Sciatic nerve (tissue), 2 donors: ENCODE results near the gene MAN1A1. TPM values are rescaled to one million over a fixed set of nuclear protein-coding genes. Genes with fewer than 3 reads are reported as not detected.

Experiments
- ATAC-seq: fragments of 200-7000 bp; cut with Tn5 transposase; one replicate; pipeline ENCODE4 v1.9.1; 2020; ENCODE audit warnings: mild to moderate bottlenecking, moderate library complexity
- DNase-seq: peaks from one replicate; pipeline ENCODE4 v3.0.0-alpha.2; 2020; ENCODE audit warnings: low spot score
- intact Hi-C: fragments of 100-400 bp; cut with DNase I; formaldehyde crosslinking; loops from one replicate; pipeline ENCODE4 v1.14.2; 2022
- total RNA-seq: library from RNA; stranded (reverse); fragmentation: NEBNext Ultra II Directional; extraction: Animal tissue kit (Norgen Biotek cat#: 25700); gene quantifications from one replicate; pipeline ENCODE4 v1.2.1, GENCODE V29; 2021
- donor health status: DM: no; HTN: no; CAD: no.
- donor health status: DM: no; HTN: no; CAD: no.

The MAN1A1 gene
- total RNA-seq, 1 donor from 2014 or later: 65.1 TPM

- DNase-seq: no peak
- ATAC-seq: no peak
- intact Hi-C loops: no loop called here
Observed at GRCh38 chr6:119329794-119330180, 19.8 kb downstream of the MAN1A1 start.

GRCh38 chr6:119328892-119329793 lies 20.4 kb downstream of the MAN1A1 start:
- ATAC-seq (no peak), DNase-seq (no peak)
- intact Hi-C loops: no loop called here

- intact Hi-C loops: no loop called here
- DNase-seq (no peak), ATAC-seq (no peak)
Observed at GRCh38 chr6:119328254-119328653, 21.3 kb downstream of the MAN1A1 start.

- ATAC-seq: no peak
- intact Hi-C loops: no loop called here
- no peak for DNase-seq
Observed at GRCh38 chr6:119327810-119328209, 21.8 kb downstream of the MAN1A1 start.

- ATAC-seq (no peak), DNase-seq (no peak)
- intact Hi-C loops: no loop called here
Observed at GRCh38 chr6:119326291-119327005, 23.1 kb downstream of the MAN1A1 start.

- intact Hi-C loops: no loop called here
- no peak for DNase-seq
- ATAC-seq: no peak
Observed at GRCh38 chr6:119325559-119326265, 23.8 kb downstream of the MAN1A1 start.

GRCh38 chr6:119324718-119325117 lies 24.8 kb downstream of the MAN1A1 start:
- intact Hi-C loops: no loop called here
- DNase-seq (no peak), ATAC-seq (no peak)

- ATAC-seq (no peak), DNase-seq (no peak)
- intact Hi-C loops: no loop called here
Observed at GRCh38 chr6:119323931-119324330, 25.6 kb downstream of the MAN1A1 start.

GRCh38 chr6:119323478-119323877 lies 26.1 kb downstream of the MAN1A1 start:
- DNase-seq: no peak
- no peak for ATAC-seq
- intact Hi-C loops: no loop called here

- ATAC-seq (no peak), DNase-seq (no peak)
- intact Hi-C loops: no loop called here
Observed at GRCh38 chr6:119322715-119323350, 26.7 kb downstream of the MAN1A1 start.

GRCh38 chr6:119322034-119322433 lies 27.5 kb downstream of the MAN1A1 start:
- ATAC-seq (no peak), DNase-seq (no peak)
- intact Hi-C loops: no loop called here

- no peak for DNase-seq
- no peak for ATAC-seq
- intact Hi-C loops: loop anchor here (5.0 kb wide), 1 partner anchor 1883 kb away; no protein-coding TSS in a partner anchor
Observed at GRCh38 chr6:119319694-119320093, 29.9 kb downstream of the MAN1A1 start.

GRCh38 chr6:119318730-119319129 lies 30.8 kb downstream of the MAN1A1 start:
- ATAC-seq (no peak), DNase-seq (no peak)
- intact Hi-C loops: loop anchor here (5.0 kb wide), 1 partner anchor 1884 kb away; no protein-coding TSS in a partner anchor

GRCh38 chr6:119318176-119318575 lies 31.4 kb downstream of the MAN1A1 start:
- DNase-seq: no peak
- no peak for ATAC-seq
- intact Hi-C loops: loop anchor here (5.0 kb wide), 1 partner anchor 1884 kb away; no protein-coding TSS in a partner anchor

GRCh38 chr6:119317007-119317406 lies 32.6 kb downstream of the MAN1A1 start:
- DNase-seq: no peak
- no peak for ATAC-seq
- intact Hi-C loops: loop anchor here (5.0 kb wide), 1 partner anchor 1885 kb away; no protein-coding TSS in a partner anchor

- ATAC-seq: peak; percentile 42
- intact Hi-C loops: loop anchor here (5.0 kb wide), 1 partner anchor 1887 kb away; no protein-coding TSS in a partner anchor
- no peak for DNase-seq
Observed at GRCh38 chr6:119314885-119315272, 34.7 kb downstream of the MAN1A1 start.

GRCh38 chr6:119313937-119314884 lies 35.4 kb downstream of the MAN1A1 start:
- ATAC-seq (peak; percentile 49), DNase-seq (no peak)
- intact Hi-C loops: no loop called here

- no peak for DNase-seq
- intact Hi-C loops: no loop called here
- no peak for ATAC-seq
Observed at GRCh38 chr6:119312875-119313338, 36.7 kb downstream of the MAN1A1 start.
